Measurements from ENCODE around the gene CD151. TPM values are rescaled to one million over a fixed set of nuclear protein-coding genes. Genes with fewer than 3 reads are reported as not detected.

The CD151 gene
- 299 and 568 TPM in 2 replicates for total RNA-seq

GRCh38 chr11:832529-833113 lies at the start of gene CD151:
Gene CD151 (plus strand): TSS chr11:832952. CDS start chr11:836070, 3,118 bp downstream.

DNA sequence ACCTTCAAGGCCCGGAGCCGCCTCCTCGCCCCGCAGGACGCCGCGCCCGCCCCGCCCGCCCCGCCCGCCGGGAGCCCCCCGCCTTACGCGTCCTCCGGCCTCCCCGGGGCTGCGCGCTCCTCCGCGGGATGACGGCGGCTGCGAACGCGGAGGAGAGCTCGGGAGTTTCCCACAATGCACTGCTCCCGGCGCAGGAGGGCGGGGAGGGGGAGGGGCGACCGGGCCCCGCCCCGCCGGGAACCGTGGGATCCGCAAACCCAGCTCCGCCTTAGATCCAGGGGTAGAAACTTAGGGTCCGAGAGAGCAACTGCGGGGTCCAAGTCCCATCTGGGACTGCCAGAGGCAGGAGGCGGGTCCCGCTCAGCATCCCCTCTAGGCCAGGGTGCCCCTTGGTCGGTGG lies 42.8 kb upstream of the CD151 start, which contains the start of gene CEND1:
Gene CEND1, minus strand, starts transcription at position 148 of the 400 bp plus-strand sequence. CDS start 1,514 bp downstream, outside the sequence.

GRCh38 chr11:798093-798713 lies 34.5 kb upstream of the CD151 start, which contains the start of gene SLC25A22:
Gene SLC25A22 (minus strand): TSS chr11:798281. CDS start chr11:795006, 3,275 bp downstream.

GRCh38 chr11:809287-810039 lies 23.3 kb upstream of the CD151 start, which contains the start of gene RPLP2:
Gene RPLP2 (plus strand): TSS chr11:809967. CDS start chr11:810235, 268 bp downstream.

DNA sequence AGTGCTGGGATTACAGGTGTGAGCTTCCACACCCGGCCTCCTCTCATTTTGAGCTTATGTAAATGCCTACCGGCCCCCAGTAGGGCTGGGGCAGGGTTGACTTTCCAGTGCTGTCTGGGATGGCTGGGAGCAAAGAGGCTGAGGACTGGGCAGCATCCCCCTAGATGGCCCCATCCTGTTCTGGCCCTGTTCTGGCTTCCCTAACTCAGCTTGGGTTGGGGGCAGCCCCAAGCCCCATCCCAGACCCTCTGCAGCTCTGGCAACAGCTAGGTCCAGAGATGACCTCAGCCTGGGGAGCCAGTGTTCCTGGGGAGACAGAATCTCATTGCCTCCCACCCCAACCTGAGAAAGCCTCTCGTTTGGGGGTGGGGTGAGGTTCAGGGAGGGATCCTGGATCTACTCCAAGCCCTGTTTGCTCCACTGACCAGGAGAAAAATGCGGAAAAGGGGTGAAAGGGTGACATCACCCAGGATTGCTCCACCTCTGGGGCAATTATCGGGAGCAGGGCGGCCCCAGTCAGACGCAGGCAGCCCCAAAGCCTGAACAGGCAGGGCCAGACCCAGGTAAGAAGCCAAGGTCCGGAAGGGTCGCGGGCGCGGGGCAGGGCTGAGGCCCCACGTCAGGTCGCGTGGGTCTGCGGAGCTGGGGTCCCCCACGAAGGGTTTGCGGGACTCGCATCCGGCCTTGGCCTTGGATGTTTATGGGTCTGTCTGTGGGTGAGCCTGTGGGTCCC lies 14.2 kb upstream of the CD151 start, which contains the start of gene PNPLA2:
Gene PNPLA2, plus strand, starts transcription at position 519 of the 733 bp plus-strand sequence. CDS start 805 bp downstream, outside the sequence.

DNA sequence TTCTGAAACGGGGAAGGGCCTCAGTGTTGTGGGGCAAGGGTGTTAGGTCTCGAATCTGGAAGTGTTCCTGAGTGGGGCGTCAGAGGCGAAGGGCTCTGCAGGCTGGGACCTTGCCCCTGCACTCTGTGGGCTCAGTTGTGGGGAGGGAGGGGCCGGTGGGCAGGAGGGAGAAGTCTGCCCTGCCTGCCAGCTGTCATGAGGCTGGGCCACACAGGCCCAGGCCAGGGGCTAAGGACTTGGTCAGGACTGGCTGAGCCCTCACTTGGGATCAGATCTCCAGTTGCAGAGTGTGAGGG lies 4.9 kb upstream of the CD151 start, which contains the start of gene CRACR2B:
Gene CRACR2B, plus strand, starts transcription at position 23 of the 296 bp plus-strand sequence. CDS start 689 bp downstream, outside the sequence.

GRCh38 chr11:842370-843002 lies 9.7 kb downstream of the CD151 start, which contains the start of the genes POLR2L and TSPAN4:
Gene POLR2L (minus strand): TSS chr11:842529. CDS start chr11:842508, 21 bp downstream.
Gene TSPAN4 (plus strand): TSS chr11:842852. CDS start chr11:850305, 7,453 bp downstream.

Other genes starting within 250 kb of the CD151 start
- gene IRF7, start 217.0 kb upstream of the CD151 start, total RNA-seq, result 6.3 and 7.9 TPM in 2 replicates
- gene CDHR5, start 208.0 kb upstream of the CD151 start, total RNA-seq, result not detected in 2 replicates
- gene SCT, start 205.8 kb upstream of the CD151 start, total RNA-seq, result not detected in 2 replicates
- not detected in 2 replicates for gene DRD4, start 195.7 kb upstream of the CD151 start, total RNA-seq
- gene DEAF1, start 137.7 kb upstream of the CD151 start, total RNA-seq, result 24.2 and 28.2 TPM in 2 replicates
- gene TMEM80, start 137.1 kb upstream of the CD151 start, total RNA-seq, result 6.8 and 8.1 TPM in 2 replicates
- 19.0 and 22.8 TPM in 2 replicates for gene EPS8L2, start 126.7 kb upstream of the CD151 start, total RNA-seq
- gene TALDO1, start 85.5 kb upstream of the CD151 start, total RNA-seq, result 98.9 and 103 TPM in 2 replicates
- gene GATD1, start 55.5 kb upstream of the CD151 start, total RNA-seq, result 17.1 and 23.1 TPM in 2 replicates
- gene CEND1, start 42.9 kb upstream of the CD151 start, total RNA-seq, result 0.28 and 0.96 TPM in 2 replicates
- gene SLC25A22, start 34.7 kb upstream of the CD151 start, total RNA-seq, result 7.0 and 15.0 TPM in 2 replicates
- gene PIDD1, start 27.7 kb upstream of the CD151 start, total RNA-seq, result 5.4 and 7.0 TPM in 2 replicates
- gene RPLP2, start 23.0 kb upstream of the CD151 start, total RNA-seq, result 101 and 189 TPM in 2 replicates
- gene PNPLA2, start 14.0 kb upstream of the CD151 start, total RNA-seq, result 13.0 and 15.5 TPM in 2 replicates
- 0.58 and 1.4 TPM in 2 replicates for gene CRACR2B, start 5.0 kb upstream of the CD151 start, total RNA-seq
- gene POLR2L, start 9.6 kb downstream of the CD151 start, total RNA-seq, result 51.0 and 132 TPM in 2 replicates
- 109 and 143 TPM in 2 replicates for gene TSPAN4, start 9.9 kb downstream of the CD151 start, total RNA-seq
- gene CHID1, start 77.9 kb downstream of the CD151 start, total RNA-seq, result 60.3 and 75.5 TPM in 2 replicates
- 18.3 and 27.8 TPM in 2 replicates for gene AP2A2, start 92.9 kb downstream of the CD151 start, total RNA-seq
- gene MUC6, start 203.8 kb downstream of the CD151 start, total RNA-seq, result not detected in 2 replicates
- gene MUC2, start 241.9 kb downstream of the CD151 start, total RNA-seq, result not detected in 2 replicates

Data from regular cardiac myocyte (primary cell).